ENCODE results near the gene RTN4RL1.

RTN4RL1 gene

GRCh38 chr17:1948517-1948825 lies 76.7 kb downstream of the RTN4RL1 start:
- DNase-seq (ENCODE audit: low read depth in 2 of 2): no peak

- DNase-seq (ENCODE audit: low read depth in 2 of 2): no peak
Measured at GRCh38 chr17:1947743-1948516, 77.2 kb downstream of the RTN4RL1 start.

GRCh38 chr17:1947229-1947742 lies 77.8 kb downstream of the RTN4RL1 start:
- no peak for DNase-seq (ENCODE audit: low read depth in 2 of 2)

GRCh38 chr17:1946021-1946932 lies 78.9 kb downstream of the RTN4RL1 start:
- DNase-seq (ENCODE audit: low read depth in 2 of 2): no peak

GRCh38 chr17:1945621-1946020 lies 79.5 kb downstream of the RTN4RL1 start:
- no peak for DNase-seq (ENCODE audit: low read depth in 2 of 2)

- no peak for DNase-seq (ENCODE audit: low read depth in 2 of 2)
Measured at GRCh38 chr17:1943436-1943831, 81.7 kb downstream of the RTN4RL1 start.

GRCh38 chr17:1942666-1943435 lies 82.3 kb downstream of the RTN4RL1 start:
- DNase-seq (ENCODE audit: low read depth in 2 of 2): no peak

GRCh38 chr17:1942066-1942365 lies 83.1 kb downstream of the RTN4RL1 start:
- no peak for DNase-seq (ENCODE audit: low read depth in 2 of 2)

GRCh38 chr17:1941272-1942065 lies 83.7 kb downstream of the RTN4RL1 start:
- no peak for DNase-seq (ENCODE audit: low read depth in 2 of 2)

- no peak for DNase-seq (ENCODE audit: low read depth in 2 of 2)
Measured at GRCh38 chr17:1940810-1941185, 84.3 kb downstream of the RTN4RL1 start.

- no peak for DNase-seq (ENCODE audit: low read depth in 2 of 2)
Measured at GRCh38 chr17:1939981-1940809, 84.9 kb downstream of the RTN4RL1 start.

GRCh38 chr17:1937461-1937860 lies 87.7 kb downstream of the RTN4RL1 start:
- no peak for DNase-seq (ENCODE audit: low read depth in 2 of 2)

- no peak for DNase-seq (ENCODE audit: low read depth in 2 of 2)
Measured at GRCh38 chr17:1936766-1937165, 88.4 kb downstream of the RTN4RL1 start.

- DNase-seq (ENCODE audit: low read depth in 2 of 2): no peak
Measured at GRCh38 chr17:1934901-1935300, 90.2 kb downstream of the RTN4RL1 start.

GRCh38 chr17:1933875-1934715 lies 91.0 kb downstream of the RTN4RL1 start:
- DNase-seq (ENCODE audit: low read depth in 2 of 2): no peak

- DNase-seq (ENCODE audit: low read depth in 2 of 2): no peak
Measured at GRCh38 chr17:1931844-1932579, 93.1 kb downstream of the RTN4RL1 start.

- DNase-seq (ENCODE audit: low read depth in 2 of 2): no peak
Measured at GRCh38 chr17:1930337-1930645, 94.8 kb downstream of the RTN4RL1 start.

- DNase-seq (ENCODE audit: low read depth in 2 of 2): no peak
Measured at GRCh38 chr17:1928976-1929375, 96.2 kb downstream of the RTN4RL1 start.

- no peak for DNase-seq (ENCODE audit: low read depth in 2 of 2)
Measured at GRCh38 chr17:1920948-1921351, 104.2 kb downstream of the RTN4RL1 start.
